CD4-positive, alpha-beta T cell (primary cell): ENCODE measurements around the gene RTP4. TPM values are rescaled to one million over a fixed set of nuclear protein-coding genes. Genes with fewer than 3 reads are reported as not detected.

Source experiments
- ATAC-seq: fragments of 200-7000 bp; cut with Tn5 transposase; one replicate; pipeline ENCODE4 v1.10.0; 2022; ENCODE audit warnings: mild to moderate bottlenecking; ENCODE audit not compliant: poor library complexity
- CTCF ChIA-PET: fragments of 350-600 bp; sonication (Branson Sonifier 250); formaldehyde crosslinking; loops from one replicate; lab custom pipeline; 2021; ENCODE audit warnings: antibody characterized with exemption, inconsistent platforms; lab: Charles Lee
- POLR2A ChIA-PET: fragments of 350-600 bp; sonication (Branson Sonifier 250); formaldehyde crosslinking; loops from one replicate; lab custom pipeline; 2021; ENCODE audit warnings: antibody characterized with exemption, inconsistent platforms; lab: Charles Lee
- DNase-seq, 14 experiments: peaks; one replicate each; pipeline ENCODE4 v3.0.0-alpha.2; 2013 to 2020; ENCODE audit warnings: mixed read lengths in 2 of 14
- H3K27ac ChIP-seq, 2 donors: one replicate each; pipeline versions ENCODE4 v1.5.1 to v1.7.0; 2013; ENCODE audit warnings: low read length in 2 of 2, low read depth in 1 of 2, mild to moderate bottlenecking in 1 of 2
- H3K27me3 ChIP-seq, 2 experiments: 1 replicate in 1 of 2; 2 replicates in 1 of 2; pipeline versions ENCODE4 v1.6.1 to v1.7.0; 2013; ENCODE audit warnings: low read length in 2 of 2, control low read depth in 1 of 2, mild to moderate bottlenecking in 1 of 2, moderate library complexity in 1 of 2; ENCODE audit not compliant: insufficient read depth in 2 of 2, control insufficient read depth in 1 of 2
- H3K36me3 ChIP-seq: one replicate; pipeline ENCODE4 v1.6.1; 2013; ENCODE audit warnings: low read length, control low read depth; ENCODE audit not compliant: insufficient read depth
- H3K4me1 ChIP-seq: one replicate; pipeline ENCODE4 v1.6.1; 2013; ENCODE audit warnings: low read length, control low read depth; ENCODE audit not compliant: insufficient read depth
- H3K4me3 ChIP-seq: one replicate; pipeline ENCODE4 v1.5.1; 2013; ENCODE audit warnings: mild to moderate bottlenecking, low read length, moderate library complexity
- H3K9me3 ChIP-seq, 2 experiments: 1 replicate in 1 of 2; 2 replicates in 1 of 2; pipeline versions ENCODE4 v1.6.1 to v1.7.0; 2013; ENCODE audit warnings: low read length in 2 of 2, mild to moderate bottlenecking in 2 of 2, control low read depth in 1 of 2, moderate library complexity in 1 of 2; ENCODE audit not compliant: control insufficient read depth in 1 of 2, insufficient read depth in 1 of 2
- H3K27ac Mint-ChIP-seq: one replicate; pipeline ENCODE4 v1.8.0; 2020; ENCODE audit warnings: mixed read lengths
- H3K27me3 Mint-ChIP-seq: one replicate; pipeline ENCODE4 v1.8.0; 2021; ENCODE audit warnings: mixed read lengths
- H3K36me3 Mint-ChIP-seq: one replicate; pipeline ENCODE4 v1.8.0; 2021; ENCODE audit warnings: low read depth, mixed read lengths
- H3K4me1 Mint-ChIP-seq: one replicate; pipeline ENCODE4 v1.8.0; 2021; ENCODE audit warnings: low read depth, mixed read lengths
- H3K4me3 Mint-ChIP-seq: one replicate; pipeline ENCODE4 v1.8.0; 2020; ENCODE audit warnings: mild to moderate bottlenecking, mixed read lengths
- H3K9me3 Mint-ChIP-seq: one replicate; pipeline ENCODE4 v1.8.0; 2020; ENCODE audit warnings: mixed read lengths
- intact Hi-C, 2 experiments: fragments of 100-400 bp; cut with DNase I in 1 of 2; cut with micrococcal nuclease in 1 of 2; formaldehyde crosslinking; loops; one replicate each; pipeline versions ENCODE4 v1.15.1 to v1.9.0; 2023 to 2025; cut with DNase I, micrococcal nuclease
- total RNA-seq, 174 experiments: library from RNA in 2 of 174; stranded (reverse) in 2 of 174; gene quantifications; one replicate each; pipeline ENCODE4 v1.2.3 and lab custom pipeline; 2021 to 2026
- TF ChIP-seq, protein P1 (sequence below): fragments of 200-600 bp; IDR thresholded peaks from one replicate; pipeline ENCODE4 v1.8.0; 2022; ENCODE audit warnings: antibody characterized with exemption, mild to moderate bottlenecking

Gene RTP4
- total RNA-seq, 2 experiments from 2014 or later = 1.1 to 1.5 TPM

DNA sequence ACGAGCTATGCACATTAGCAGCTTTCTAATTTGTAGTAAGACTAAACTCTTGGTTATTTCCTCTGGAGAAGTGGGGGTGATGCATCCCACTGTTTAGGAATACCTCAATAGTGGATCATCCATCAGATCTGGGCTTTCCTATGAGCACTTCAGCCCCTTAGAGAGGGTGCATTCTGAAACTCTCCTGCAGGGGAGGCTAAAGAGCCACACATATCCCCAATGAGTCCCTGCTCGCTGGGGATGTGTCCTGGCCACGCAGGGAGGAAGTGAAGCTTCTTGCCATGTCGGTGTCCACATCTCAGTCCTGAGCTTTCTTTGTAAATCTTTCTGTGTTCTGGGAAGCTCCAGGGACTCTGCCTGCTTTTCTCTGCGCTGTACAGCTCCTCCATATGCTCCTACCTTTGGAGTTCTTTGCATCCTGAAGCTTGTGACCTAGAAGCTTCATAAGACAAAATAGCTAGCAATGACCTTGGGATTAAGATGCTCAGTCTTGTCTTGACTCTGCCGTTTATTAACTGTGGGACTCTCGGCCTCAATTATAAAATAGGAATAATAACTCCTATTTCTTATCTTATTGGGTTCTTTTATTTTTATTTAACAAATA, 48.4 kb upstream of the RTP4 start:
- H3K4me1 ChIP-seq = peaks cover 14% of the 10 kb centered on the region
- Mint-ChIP-seq H3K4me3 (no peak overlapping the region), H3K4me1 (peaks cover 15% of the 10 kb centered on the region), H3K27me3 (peaks cover 63% of the 10 kb centered on the region), H3K36me3 (no peaks in the 10 kb centered on the region), H3K9me3 (no peaks in the 10 kb centered on the region), H3K27ac (no peak overlapping the region)
- H3K27ac ChIP-seq = no peak overlapping the region
- peak; percentile 16 to 71 (median 38) for DNase-seq
- H3K27me3 ChIP-seq = peaks cover 13 to 15% of the 10 kb centered on the region in 2 experiments
- ATAC-seq = peak; percentile 77
- H3K4me3 ChIP-seq = no peak overlapping the region
- H3K9me3 ChIP-seq = no peaks in the 10 kb centered on the region
- H3K36me3 ChIP-seq = no peaks in the 10 kb centered on the region
- POLR2A ChIA-PET = interaction anchor here (3.1 kb wide), 1 partner anchor 360 kb away, joined by 11 read pairs; no protein-coding TSS in a partner anchor
- TF ChIP-seq, protein P1, sequence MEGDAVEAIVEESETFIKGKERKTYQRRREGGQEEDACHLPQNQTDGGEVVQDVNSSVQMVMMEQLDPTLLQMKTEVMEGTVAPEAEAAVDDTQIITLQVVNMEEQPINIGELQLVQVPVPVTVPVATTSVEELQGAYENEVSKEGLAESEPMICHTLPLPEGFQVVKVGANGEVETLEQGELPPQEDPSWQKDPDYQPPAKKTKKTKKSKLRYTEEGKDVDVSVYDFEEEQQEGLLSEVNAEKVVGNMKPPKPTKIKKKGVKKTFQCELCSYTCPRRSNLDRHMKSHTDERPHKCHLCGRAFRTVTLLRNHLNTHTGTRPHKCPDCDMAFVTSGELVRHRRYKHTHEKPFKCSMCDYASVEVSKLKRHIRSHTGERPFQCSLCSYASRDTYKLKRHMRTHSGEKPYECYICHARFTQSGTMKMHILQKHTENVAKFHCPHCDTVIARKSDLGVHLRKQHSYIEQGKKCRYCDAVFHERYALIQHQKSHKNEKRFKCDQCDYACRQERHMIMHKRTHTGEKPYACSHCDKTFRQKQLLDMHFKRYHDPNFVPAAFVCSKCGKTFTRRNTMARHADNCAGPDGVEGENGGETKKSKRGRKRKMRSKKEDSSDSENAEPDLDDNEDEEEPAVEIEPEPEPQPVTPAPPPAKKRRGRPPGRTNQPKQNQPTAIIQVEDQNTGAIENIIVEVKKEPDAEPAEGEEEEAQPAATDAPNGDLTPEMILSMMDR = no peak
- intact Hi-C loops = loop anchor here (1.0 to 10.0 kb wide), 5 partner anchors 360 to 1828 kb away; no protein-coding TSS in a partner anchor
- CTCF ChIA-PET = interaction anchor here (0.7 to 4.9 kb wide), 9 partner anchors 12 to 1804 kb away, joined by 3 to 75 read pairs (median 4); no protein-coding TSS in a partner anchor

DNA sequence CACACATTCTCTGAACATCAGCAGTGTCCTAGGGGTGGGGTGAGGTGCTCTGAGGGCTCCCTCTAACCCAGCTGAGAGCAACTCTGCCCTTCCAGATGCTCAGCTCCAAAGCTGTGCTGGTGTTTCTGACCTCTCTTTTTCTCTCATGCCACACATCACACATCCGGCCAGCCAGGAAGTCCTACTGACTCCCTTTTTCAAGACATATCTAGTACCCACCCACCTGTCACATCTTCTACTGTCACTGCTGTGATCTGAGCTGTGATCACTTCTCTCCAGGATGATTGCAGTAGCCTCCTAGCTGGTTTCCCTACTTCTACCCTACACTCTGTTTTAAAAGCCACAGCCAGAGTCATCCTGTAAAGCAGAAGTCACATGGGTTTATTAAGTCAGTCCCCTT, 46.4 kb upstream of the RTP4 start:
- Mint-ChIP-seq H3K4me1 (peaks cover 15% of the 10 kb centered on the region), H3K27me3 (peaks cover 48% of the 10 kb centered on the region), H3K36me3 (no peaks in the 10 kb centered on the region), H3K27ac (no peak overlapping the region), H3K4me3 (no peak overlapping the region), H3K9me3 (no peaks in the 10 kb centered on the region)
- Histone ChIP-seq H3K9me3 (no peaks in the 10 kb centered on the region), H3K4me1 (peaks cover 14% of the 10 kb centered on the region), H3K27ac (no peak overlapping the region), H3K27me3 (peaks cover 13 to 21% of the 10 kb centered on the region in 2 experiments), H3K36me3 (no peaks in the 10 kb centered on the region), H3K4me3 (no peak overlapping the region)
- ChIA-PET CTCF (interaction anchor here (0.8 to 1.2 kb wide), 2 partner anchors 9 to 358 kb away, joined by 3 to 6 read pairs; no protein-coding TSS in a partner anchor), POLR2A (no interaction called here)
- DNase-seq = no peak
- TF ChIP-seq, protein P1 = no peak
- intact Hi-C loops = loop anchor here in 1 of 2 experiments (10.0 kb wide), 1 partner anchor 1633 kb away; no protein-coding TSS in a partner anchor
- no peak for ATAC-seq

- no peak for DNase-seq
- H3K4me1 ChIP-seq = peaks cover 14% of the 10 kb centered on the region
- Mint-ChIP-seq H3K27ac (no peak overlapping the region), H3K36me3 (no peaks in the 10 kb centered on the region), H3K9me3 (no peaks in the 10 kb centered on the region), H3K4me3 (no peak overlapping the region), H3K4me1 (peaks cover 15% of the 10 kb centered on the region), H3K27me3 (peaks cover 42% of the 10 kb centered on the region)
- H3K9me3 ChIP-seq = no peaks in the 10 kb centered on the region
- intact Hi-C loops = loop anchor here in 1 of 2 experiments (10.0 kb wide), 1 partner anchor 1633 kb away; no protein-coding TSS in a partner anchor
- H3K27ac ChIP-seq = no peak overlapping the region
- ChIA-PET POLR2A (no interaction called here), CTCF (interaction anchor here (1.2 kb wide), 1 partner anchor 357 kb away, joined by 6 read pairs; no protein-coding TSS in a partner anchor)
- H3K36me3 ChIP-seq = no peaks in the 10 kb centered on the region
- no peak for ATAC-seq
- no peak overlapping the region for H3K4me3 ChIP-seq
- peaks cover 13 to 19% of the 10 kb centered on the region in 2 experiments for H3K27me3 ChIP-seq
- TF ChIP-seq, protein P1 = no peak
Measured at GRCh38 chr3:187322291-187322690, 45.9 kb upstream of the RTP4 start.
